Suprapubic skin (tissue), 4 donors: ENCODE data around the gene VSX1.

Experiments
- EP300 ChIP-seq: sonication (generic); formaldehyde crosslinking; IDR thresholded peaks from one replicate; pipeline ENCODE4 v1.6.1; 2017; ENCODE audit warnings: antibody characterized with exemption
- POLR2A ChIP-seq, 2 donors: fragments of 450-650 bp; IDR thresholded peaks; one replicate each; pipeline ENCODE4 v1.6.1; 2017; ENCODE audit warnings: antibody characterized with exemption in 2 of 2, mild to moderate bottlenecking in 2 of 2, moderate library complexity in 2 of 2
- POLR2AphosphoS5 ChIP-seq, 3 donors: sonication (generic); formaldehyde crosslinking; IDR thresholded peaks; one replicate each; pipeline ENCODE4 v1.6.1; 2017; ENCODE audit warnings: antibody characterized with exemption in 3 of 3
- TF ChIP-seq, protein P1 (sequence below), 2 donors: fragments of 200-600 bp in 1 of 2; fragments of 450-650 bp in 1 of 2; sonication (generic) in 1 of 2; IDR thresholded peaks; one replicate each; pipeline ENCODE4 v1.5.1; 2016 to 2019; ENCODE audit warnings: antibody characterized with exemption in 2 of 2, mild to moderate bottlenecking in 1 of 2, moderate library complexity in 1 of 2

DNA sequence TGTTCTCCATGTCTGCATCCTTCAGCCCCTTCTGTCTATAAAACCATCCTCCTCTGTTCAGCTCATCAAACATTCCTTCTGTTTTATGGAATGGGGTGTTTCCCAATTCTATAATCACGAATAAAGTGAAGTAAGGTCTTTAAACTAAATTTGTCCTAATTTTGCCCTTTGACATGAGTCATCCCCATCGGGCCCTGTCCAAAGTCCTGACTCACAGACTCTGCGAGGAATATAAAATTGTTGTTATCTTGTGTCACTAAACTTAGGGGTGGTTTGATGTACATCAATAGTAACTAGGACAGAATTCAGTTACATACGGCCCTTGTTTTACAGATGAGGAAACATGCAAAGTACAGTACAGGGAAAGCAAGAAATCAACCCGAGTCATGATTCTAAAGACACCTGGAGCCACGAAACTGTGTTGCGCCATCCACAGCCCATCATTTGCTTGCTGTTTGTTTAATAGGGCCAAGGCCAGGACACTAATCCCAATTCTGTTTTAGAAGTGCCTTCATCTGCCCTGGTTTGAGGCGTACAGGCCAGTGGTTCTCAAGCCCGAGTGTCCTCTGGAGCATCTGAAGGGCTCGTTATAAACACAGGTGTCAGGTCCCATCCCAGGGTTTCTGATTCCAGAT is 26.8 kb downstream of the VSX1 start:
- TF ChIP-seq, protein P1, sequence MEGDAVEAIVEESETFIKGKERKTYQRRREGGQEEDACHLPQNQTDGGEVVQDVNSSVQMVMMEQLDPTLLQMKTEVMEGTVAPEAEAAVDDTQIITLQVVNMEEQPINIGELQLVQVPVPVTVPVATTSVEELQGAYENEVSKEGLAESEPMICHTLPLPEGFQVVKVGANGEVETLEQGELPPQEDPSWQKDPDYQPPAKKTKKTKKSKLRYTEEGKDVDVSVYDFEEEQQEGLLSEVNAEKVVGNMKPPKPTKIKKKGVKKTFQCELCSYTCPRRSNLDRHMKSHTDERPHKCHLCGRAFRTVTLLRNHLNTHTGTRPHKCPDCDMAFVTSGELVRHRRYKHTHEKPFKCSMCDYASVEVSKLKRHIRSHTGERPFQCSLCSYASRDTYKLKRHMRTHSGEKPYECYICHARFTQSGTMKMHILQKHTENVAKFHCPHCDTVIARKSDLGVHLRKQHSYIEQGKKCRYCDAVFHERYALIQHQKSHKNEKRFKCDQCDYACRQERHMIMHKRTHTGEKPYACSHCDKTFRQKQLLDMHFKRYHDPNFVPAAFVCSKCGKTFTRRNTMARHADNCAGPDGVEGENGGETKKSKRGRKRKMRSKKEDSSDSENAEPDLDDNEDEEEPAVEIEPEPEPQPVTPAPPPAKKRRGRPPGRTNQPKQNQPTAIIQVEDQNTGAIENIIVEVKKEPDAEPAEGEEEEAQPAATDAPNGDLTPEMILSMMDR (IDR thresholded peaks at IDR 0.05): no peak
- TF ChIP-seq EP300 (no peak), POLR2A (IDR thresholded peaks at IDR 0.05) (no peak), POLR2AphosphoS5 (IDR thresholded peaks at IDR 0.05) (no peak)
